Glutamatergic neuron (in vitro differentiated cells): ENCODE results near the gene HOOK2. TPM values are rescaled to one million over a fixed set of nuclear protein-coding genes. Genes with fewer than 3 reads are reported as not detected.

Source experiments
- DNase-seq: peaks from one replicate; pipeline ENCODE4 v3.0.0; 2022
- H3K27ac Mint-ChIP-seq: one replicate; pipeline ENCODE4 v1.8.0; 2020; ENCODE audit warnings: mild to moderate bottlenecking, mixed read lengths, inconsistent platforms; ENCODE audit not compliant: unreplicated experiment
- H3K27me3 Mint-ChIP-seq: one replicate; pipeline ENCODE4 v1.8.0; 2020; ENCODE audit warnings: mild to moderate bottlenecking, moderate library complexity, mixed read lengths, inconsistent platforms; ENCODE audit not compliant: unreplicated experiment
- H3K36me3 Mint-ChIP-seq: one replicate; pipeline ENCODE4 v1.8.0; 2020; ENCODE audit warnings: mild to moderate bottlenecking, mixed read lengths, inconsistent platforms; ENCODE audit not compliant: unreplicated experiment
- H3K4me1 Mint-ChIP-seq: one replicate; pipeline ENCODE4 v1.8.0; 2020; ENCODE audit warnings: mild to moderate bottlenecking, low read depth, mixed read lengths, inconsistent platforms; ENCODE audit not compliant: unreplicated experiment
- H3K4me3 Mint-ChIP-seq: one replicate; pipeline ENCODE4 v1.8.0; 2020; ENCODE audit warnings: mild to moderate bottlenecking, mixed read lengths, inconsistent platforms; ENCODE audit not compliant: unreplicated experiment
- H3K9me3 Mint-ChIP-seq: one replicate; pipeline ENCODE4 v1.8.0; 2020; ENCODE audit warnings: mild to moderate bottlenecking, moderate library complexity, mixed read lengths, inconsistent platforms; ENCODE audit not compliant: unreplicated experiment
- total RNA-seq: library from RNA; stranded (reverse); fragmentation: NEBNext Ultra II Directional; extraction: Animal tissue kit (Norgen Biotek cat#: 25700); gene quantifications from one replicate; pipeline ENCODE4 v1.2.1, GENCODE V29; 2021; ENCODE audit not compliant: unreplicated experiment
- TF ChIP-seq, protein P1 (sequence below): fragments of 200-600 bp; sonication (generic); IDR thresholded peaks from one replicate; pipeline ENCODE4 v1.5.0; 2021; ENCODE audit not compliant: partially characterized antibody, unreplicated experiment

Gene HOOK2
- total RNA-seq, 1 donor from 2014 or later, result 40.1 TPM

DNA sequence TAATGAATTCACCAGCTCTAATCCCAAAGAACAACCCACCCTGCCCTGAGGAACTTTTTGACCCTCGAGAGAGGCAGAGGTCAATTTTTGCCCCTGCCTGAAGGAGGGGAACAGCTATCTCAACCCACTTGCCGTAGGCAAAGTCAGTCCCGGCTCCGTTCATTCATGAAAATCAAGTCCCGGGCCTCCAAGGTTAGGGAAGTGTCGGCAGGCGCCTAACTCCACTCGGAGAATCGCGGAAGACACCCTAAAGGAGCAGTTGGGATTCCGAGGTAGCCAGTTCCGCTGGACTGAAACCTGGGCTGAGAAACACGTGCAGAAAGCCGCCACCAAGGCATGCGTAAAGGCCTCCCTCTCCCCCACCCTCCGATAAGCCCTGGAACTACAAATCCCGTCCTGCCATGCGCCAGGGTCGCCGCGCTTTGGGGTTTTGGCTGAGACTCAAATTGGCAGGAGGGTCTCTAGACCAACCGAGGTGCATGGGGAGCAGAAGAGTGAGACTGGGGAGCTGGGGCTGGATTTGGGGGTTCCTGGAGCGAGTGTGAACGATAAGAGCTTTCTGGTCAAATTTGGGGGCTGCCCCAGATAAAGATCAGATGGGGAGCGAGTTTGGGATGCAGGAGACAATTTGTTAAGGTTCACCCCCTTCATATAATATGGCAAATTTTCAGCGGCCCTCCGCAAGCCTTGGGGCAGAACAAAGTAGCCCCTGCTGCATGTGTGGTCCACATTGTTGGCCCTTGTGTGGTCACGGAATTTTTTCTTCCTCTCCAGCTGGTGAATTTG, 51.5 kb downstream of the HOOK2 start, which contains the start of gene TNPO2:
Gene TNPO2, minus strand, starts transcription at position 292 of the 786 bp plus-strand sequence. CDS start 2,955 bp downstream, outside the sequence.
- Mint-ChIP-seq H3K27ac (peak within 1 kb of the TSS; percentile 98), H3K4me3 (peak within 1 kb of the TSS; percentile 98), H3K9me3 (peaks cover 23% of the 10 kb centered on the region), H3K4me1 (peaks cover 6% of the 10 kb centered on the region), H3K36me3 (no peaks in the 10 kb centered on the region), H3K27me3 (peaks cover 16% of the 10 kb centered on the region)
- peak; percentile 85 for DNase-seq
- TF ChIP-seq, protein P1, sequence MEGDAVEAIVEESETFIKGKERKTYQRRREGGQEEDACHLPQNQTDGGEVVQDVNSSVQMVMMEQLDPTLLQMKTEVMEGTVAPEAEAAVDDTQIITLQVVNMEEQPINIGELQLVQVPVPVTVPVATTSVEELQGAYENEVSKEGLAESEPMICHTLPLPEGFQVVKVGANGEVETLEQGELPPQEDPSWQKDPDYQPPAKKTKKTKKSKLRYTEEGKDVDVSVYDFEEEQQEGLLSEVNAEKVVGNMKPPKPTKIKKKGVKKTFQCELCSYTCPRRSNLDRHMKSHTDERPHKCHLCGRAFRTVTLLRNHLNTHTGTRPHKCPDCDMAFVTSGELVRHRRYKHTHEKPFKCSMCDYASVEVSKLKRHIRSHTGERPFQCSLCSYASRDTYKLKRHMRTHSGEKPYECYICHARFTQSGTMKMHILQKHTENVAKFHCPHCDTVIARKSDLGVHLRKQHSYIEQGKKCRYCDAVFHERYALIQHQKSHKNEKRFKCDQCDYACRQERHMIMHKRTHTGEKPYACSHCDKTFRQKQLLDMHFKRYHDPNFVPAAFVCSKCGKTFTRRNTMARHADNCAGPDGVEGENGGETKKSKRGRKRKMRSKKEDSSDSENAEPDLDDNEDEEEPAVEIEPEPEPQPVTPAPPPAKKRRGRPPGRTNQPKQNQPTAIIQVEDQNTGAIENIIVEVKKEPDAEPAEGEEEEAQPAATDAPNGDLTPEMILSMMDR, result no peak

DNA sequence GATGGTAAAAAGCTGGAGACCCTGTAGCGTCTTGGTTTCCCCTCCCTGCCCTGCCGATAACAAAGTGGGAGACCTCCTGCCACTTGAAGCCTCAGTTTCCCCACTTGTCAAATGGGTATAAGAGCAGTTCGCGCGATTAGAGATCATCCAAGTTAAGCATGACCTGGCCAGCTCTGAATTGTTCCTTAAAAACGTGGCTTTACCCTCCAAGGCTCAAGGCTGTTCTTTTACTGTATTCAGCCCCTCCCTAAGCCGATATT, 52.0 kb downstream of the HOOK2 start:
- H3K4me3 Mint-ChIP-seq, result peak overlapping the region; percentile 98
- H3K27ac Mint-ChIP-seq, result peak overlapping the region; percentile 98
- no peak for DNase-seq
- peaks cover 26% of the 10 kb centered on the region for H3K9me3 Mint-ChIP-seq
- H3K4me1 Mint-ChIP-seq, result peaks cover 6% of the 10 kb centered on the region
- peaks cover 16% of the 10 kb centered on the region for H3K27me3 Mint-ChIP-seq
- TF ChIP-seq, protein P1, result no peak
- H3K36me3 Mint-ChIP-seq, result no peaks in the 10 kb centered on the region

DNA sequence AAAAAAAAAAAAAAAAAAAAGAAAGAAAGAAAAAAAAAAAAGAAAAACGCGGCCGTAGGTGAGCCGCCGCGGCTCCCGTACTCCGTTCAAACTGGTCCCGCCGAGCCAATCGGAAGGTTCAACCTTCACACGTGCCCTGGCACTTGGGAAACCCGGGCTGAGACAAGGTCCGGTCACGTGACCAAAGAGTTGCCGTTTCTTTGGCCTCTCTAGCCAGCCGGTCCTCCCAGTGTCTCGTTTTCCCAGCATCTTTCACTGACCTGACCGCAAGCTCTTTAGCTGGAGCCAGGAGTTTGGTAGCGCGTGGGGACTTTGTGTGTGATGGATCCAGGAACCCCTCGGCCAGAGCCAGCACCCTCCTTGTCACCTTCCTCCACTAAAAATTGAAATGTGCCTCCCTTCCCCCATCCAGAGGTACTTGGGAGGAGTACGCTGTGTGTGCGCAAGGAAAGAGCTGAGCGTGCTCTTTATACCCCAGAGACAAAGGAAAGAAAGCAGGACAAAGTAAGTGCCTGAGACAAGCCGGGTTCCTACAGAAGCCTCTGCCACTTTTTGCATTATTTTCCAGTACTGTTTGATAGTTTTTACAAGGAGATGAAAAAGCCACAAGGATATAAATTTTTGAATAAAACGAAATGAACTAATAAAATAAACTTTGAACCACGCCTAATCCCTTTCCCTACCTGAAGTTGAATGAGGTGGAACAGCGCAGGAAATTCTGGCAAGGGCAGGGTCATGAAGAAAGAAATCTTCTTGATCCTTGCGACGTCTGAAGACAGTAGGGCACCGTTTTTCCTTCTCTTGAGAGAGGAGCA, 52.6 kb downstream of the HOOK2 start:
- H3K27me3 Mint-ChIP-seq, result peaks cover 16% of the 10 kb centered on the region
- DNase-seq, result peak; percentile 92
- H3K4me1 Mint-ChIP-seq, result peaks cover 6% of the 10 kb centered on the region
- H3K9me3 Mint-ChIP-seq, result peaks cover 26% of the 10 kb centered on the region
- peak overlapping the region; percentile 98 for H3K27ac Mint-ChIP-seq
- H3K4me3 Mint-ChIP-seq, result peak overlapping the region; percentile 98
- no peaks in the 10 kb centered on the region for H3K36me3 Mint-ChIP-seq
- TF ChIP-seq, protein P1, result no peak

- H3K36me3 Mint-ChIP-seq, result no peaks in the 10 kb centered on the region
Measured at GRCh38 chr19:12721656-12722565, 53.4 kb downstream of the HOOK2 start.

More at GRCh38 chr19:12721656-12722565, 53.4 kb downstream of the HOOK2 start:
- peaks cover 6% of the 10 kb centered on the region for H3K4me1 Mint-ChIP-seq
- H3K27ac Mint-ChIP-seq, result peak overlapping the region; percentile 95
- H3K27me3 Mint-ChIP-seq, result peaks cover 16% of the 10 kb centered on the region
- DNase-seq, result peak; percentile 77
- peaks cover 26% of the 10 kb centered on the region for H3K9me3 Mint-ChIP-seq
- TF ChIP-seq, protein P1, result no peak
- peak overlapping the region; percentile 98 for H3K4me3 Mint-ChIP-seq
